ENCODE data around the gene GABRR2.
"Not testable (repeated sequence)": the region's sequence is repeated elsewhere in the genome, so short reads cannot be mapped to it uniquely, and the experiment has no call there.

Gene GABRR2

DNA sequence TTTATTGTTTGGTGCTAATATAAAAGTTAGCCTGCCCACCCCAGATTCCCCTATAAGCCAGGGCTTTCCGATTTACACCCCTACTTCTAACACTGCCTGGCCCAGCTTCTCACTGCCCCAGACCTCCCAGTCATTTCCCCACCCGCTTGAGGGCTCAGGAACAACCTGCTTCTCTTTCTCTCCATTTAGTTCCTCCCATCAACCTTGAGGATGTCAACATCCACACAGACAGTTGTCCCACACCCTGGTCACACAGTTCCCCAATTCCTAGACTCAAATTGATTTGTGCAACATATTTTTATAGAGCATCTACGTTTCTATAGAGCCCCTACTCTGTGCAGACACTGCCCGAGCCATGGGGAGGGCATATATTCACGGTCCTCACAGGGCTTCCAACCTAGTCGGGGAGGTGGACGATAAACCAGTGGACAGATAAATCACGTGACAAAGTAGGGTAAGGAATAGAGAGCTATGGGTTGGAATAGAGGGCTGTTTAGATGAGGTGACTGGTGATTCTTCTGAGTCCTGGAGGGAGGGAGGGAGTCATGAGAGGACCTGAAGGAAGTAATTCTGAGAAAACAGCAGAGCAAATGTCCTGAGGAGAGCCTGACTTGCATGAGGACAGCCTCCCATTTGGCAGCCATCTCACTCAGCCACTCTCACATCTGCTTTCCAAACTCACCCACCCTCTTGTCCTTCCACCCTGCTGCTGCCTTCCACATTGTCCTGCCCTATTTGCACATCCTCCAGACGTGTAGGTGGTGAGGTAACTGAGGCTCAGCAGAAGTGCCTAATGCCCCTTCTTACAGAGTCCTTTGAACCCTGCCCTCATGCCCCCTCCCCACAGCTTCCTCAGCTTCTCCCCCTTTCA, 6.3 kb downstream of the GABRR2 start:
- H2AFZ ChIP-seq (ENCODE audit: low read length) = no peak overlapping the region
- TF ChIP-seq CTCF (conservative IDR thresholded peaks at IDR 0.05; ENCODE audit: low read length) (no peak), EZH2phosphoT487 (IDR thresholded peaks at IDR 0.05; ENCODE audit: borderline replicate concordance) (no peak)
- H3K4me1 ChIP-seq (ENCODE audit: insufficient read depth, low read length, poor library complexity, severe bottlenecking) = no peaks in the 10 kb centered on the region
- H3K27me3 ChIP-seq (ENCODE audit: insufficient read depth, low read length, poor library complexity, severe bottlenecking) = no peaks in the 10 kb centered on the region
- H4K20me1 ChIP-seq (ENCODE audit: insufficient read depth, low read length, poor library complexity, severe bottlenecking) = no peaks in the 10 kb centered on the region
- no peak overlapping the region for H3K9ac ChIP-seq (ENCODE audit: low read depth, low read length, poor library complexity, severe bottlenecking)
- no peak overlapping the region for H3K4me3 ChIP-seq (ENCODE audit: low read length, poor library complexity, severe bottlenecking)
- H3K9me2 ChIP-seq (replicated peaks; ENCODE audit: low read depth, low read length) = no peaks in the 10 kb centered on the region
- H3K4me2 ChIP-seq (ENCODE audit: low read depth, low read length, poor library complexity, severe bottlenecking) = no peak overlapping the region
- no peaks in the 10 kb centered on the region for H3K79me2 ChIP-seq (ENCODE audit: insufficient read depth, low read length)
- H3K36me3 ChIP-seq (ENCODE audit: insufficient read depth, low read length) = no peaks in the 10 kb centered on the region
- H3F3A ChIP-seq (ENCODE audit: low read depth) = no peaks in the 10 kb centered on the region
- no peaks in the 10 kb centered on the region for H3K9me3 ChIP-seq (ENCODE audit: insufficient read depth, low read depth, low read length)

DNA sequence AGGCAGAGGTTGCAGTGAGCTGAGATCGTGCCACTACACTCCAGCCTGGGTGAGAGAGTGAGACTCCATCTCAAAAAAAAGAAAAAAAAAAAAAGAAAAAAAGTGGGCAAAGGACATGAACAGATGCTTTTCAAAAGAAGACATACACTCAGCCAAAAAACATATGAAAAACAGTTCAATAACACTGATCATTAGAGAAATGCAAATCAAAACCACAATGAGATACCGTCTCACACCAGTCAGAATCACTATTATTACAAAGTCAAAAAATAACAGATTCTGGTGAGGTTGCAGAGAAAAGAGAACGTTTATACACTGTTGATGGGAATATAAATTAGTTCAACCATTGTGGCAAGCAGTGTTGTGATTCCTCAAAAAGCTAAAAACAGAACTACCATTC, 10.6 kb downstream of the GABRR2 start:
- H3K4me3 ChIP-seq (ENCODE audit: low read length, poor library complexity, severe bottlenecking); H3K9me3 ChIP-seq (ENCODE audit: insufficient read depth, low read depth, low read length); H4K20me1 ChIP-seq (ENCODE audit: insufficient read depth, low read length, poor library complexity, severe bottlenecking); H3K79me2 ChIP-seq (ENCODE audit: insufficient read depth, low read length); H3K4me1 ChIP-seq (ENCODE audit: insufficient read depth, low read length, poor library complexity, severe bottlenecking); H3K4me2 ChIP-seq (ENCODE audit: low read depth, low read length, poor library complexity, severe bottlenecking); H3K9ac ChIP-seq (ENCODE audit: low read depth, low read length, poor library complexity, severe bottlenecking); H3K27me3 ChIP-seq (ENCODE audit: insufficient read depth, low read length, poor library complexity, severe bottlenecking); H2AFZ ChIP-seq (ENCODE audit: low read length); H3K36me3 ChIP-seq (ENCODE audit: insufficient read depth, low read length); H3K9me2 ChIP-seq (replicated peaks; ENCODE audit: low read depth, low read length); H3F3A ChIP-seq (ENCODE audit: low read depth): not testable (repeated sequence)

GRCh38 chr6:89302936-89303335, 12.2 kb downstream of the GABRR2 start:
- TF ChIP-seq EZH2phosphoT487 (IDR thresholded peaks at IDR 0.05; ENCODE audit: borderline replicate concordance) (no peak), CTCF (conservative IDR thresholded peaks at IDR 0.05; ENCODE audit: low read length) (0 out of 2 replicates have a peak, but pooled peaks have one; percentile 21)
- H3K9ac ChIP-seq (ENCODE audit: low read depth, low read length, poor library complexity, severe bottlenecking) = no peak overlapping the region
- H3K4me3 ChIP-seq (ENCODE audit: low read length, poor library complexity, severe bottlenecking) = no peak overlapping the region
- no peak overlapping the region for H3K4me2 ChIP-seq (ENCODE audit: low read depth, low read length, poor library complexity, severe bottlenecking)
- no peaks in the 10 kb centered on the region for H3K79me2 ChIP-seq (ENCODE audit: insufficient read depth, low read length)
- H3K27me3 ChIP-seq (ENCODE audit: insufficient read depth, low read length, poor library complexity, severe bottlenecking) = no peaks in the 10 kb centered on the region
- no peak overlapping the region for H2AFZ ChIP-seq (ENCODE audit: low read length)
- no peaks in the 10 kb centered on the region for H4K20me1 ChIP-seq (ENCODE audit: insufficient read depth, low read length, poor library complexity, severe bottlenecking)
- no peaks in the 10 kb centered on the region for H3K9me2 ChIP-seq (replicated peaks; ENCODE audit: low read depth, low read length)
- no peaks in the 10 kb centered on the region for H3K9me3 ChIP-seq (ENCODE audit: insufficient read depth, low read depth, low read length)
- H3F3A ChIP-seq (ENCODE audit: low read depth) = no peaks in the 10 kb centered on the region
- H3K4me1 ChIP-seq (ENCODE audit: insufficient read depth, low read length, poor library complexity, severe bottlenecking) = peaks cover 4% of the 10 kb centered on the region
- no peaks in the 10 kb centered on the region for H3K36me3 ChIP-seq (ENCODE audit: insufficient read depth, low read length)

All from Loucy (cell line).